Thyroid gland (tissue), 4 donors: ENCODE data around the gene STEAP1B.

Experiments
- POLR2A ChIP-seq, 2 donors: fragments of 450-650 bp; IDR thresholded peaks; one replicate each; pipeline ENCODE4 v1.6.1; 2017; ENCODE audit warnings: antibody characterized with exemption in 2 of 2, mild to moderate bottlenecking in 2 of 2, moderate library complexity in 1 of 2
- TF ChIP-seq, protein P1 (sequence below), 6 experiments: fragments of 200-600 bp in 3 of 6; fragments of 450-650 bp in 3 of 6; sonication (generic) in 3 of 6; IDR thresholded peaks; one replicate each; pipeline ENCODE4 v1.5.1; 2016 to 2019; ENCODE audit warnings: antibody characterized with exemption in 6 of 6, mild to moderate bottlenecking in 2 of 6, inconsistent platforms in 1 of 6, moderate library complexity in 1 of 6

DNA sequence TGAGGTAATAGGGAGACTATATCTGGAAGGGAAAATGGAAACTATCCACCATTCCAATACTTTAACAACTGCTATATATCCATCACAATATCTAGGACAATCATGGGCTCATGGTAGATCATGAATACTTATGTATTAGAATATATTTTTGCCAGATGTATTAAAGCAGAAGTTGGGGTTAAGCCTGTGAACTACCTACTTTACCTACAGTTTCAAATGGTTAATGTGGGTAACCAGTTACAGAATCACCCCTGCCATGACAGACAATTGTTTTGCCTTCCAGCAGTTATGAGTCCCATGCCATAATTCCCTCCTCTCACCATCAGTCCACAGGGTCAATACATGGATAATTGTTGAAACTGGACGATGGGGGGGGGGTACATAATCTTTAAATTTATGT, 113.1 kb downstream of the STEAP1B start:
- TF ChIP-seq, protein P1, sequence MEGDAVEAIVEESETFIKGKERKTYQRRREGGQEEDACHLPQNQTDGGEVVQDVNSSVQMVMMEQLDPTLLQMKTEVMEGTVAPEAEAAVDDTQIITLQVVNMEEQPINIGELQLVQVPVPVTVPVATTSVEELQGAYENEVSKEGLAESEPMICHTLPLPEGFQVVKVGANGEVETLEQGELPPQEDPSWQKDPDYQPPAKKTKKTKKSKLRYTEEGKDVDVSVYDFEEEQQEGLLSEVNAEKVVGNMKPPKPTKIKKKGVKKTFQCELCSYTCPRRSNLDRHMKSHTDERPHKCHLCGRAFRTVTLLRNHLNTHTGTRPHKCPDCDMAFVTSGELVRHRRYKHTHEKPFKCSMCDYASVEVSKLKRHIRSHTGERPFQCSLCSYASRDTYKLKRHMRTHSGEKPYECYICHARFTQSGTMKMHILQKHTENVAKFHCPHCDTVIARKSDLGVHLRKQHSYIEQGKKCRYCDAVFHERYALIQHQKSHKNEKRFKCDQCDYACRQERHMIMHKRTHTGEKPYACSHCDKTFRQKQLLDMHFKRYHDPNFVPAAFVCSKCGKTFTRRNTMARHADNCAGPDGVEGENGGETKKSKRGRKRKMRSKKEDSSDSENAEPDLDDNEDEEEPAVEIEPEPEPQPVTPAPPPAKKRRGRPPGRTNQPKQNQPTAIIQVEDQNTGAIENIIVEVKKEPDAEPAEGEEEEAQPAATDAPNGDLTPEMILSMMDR (IDR thresholded peaks at IDR 0.05) = no peak
- no peak for TF ChIP-seq POLR2A (IDR thresholded peaks at IDR 0.05)
